ENCODE measurements around the gene LHX8.
"Not testable (repeated sequence)": the region's sequence is repeated elsewhere in the genome, so short reads cannot be mapped to it uniquely, and the experiment has no call there.

Gene LHX8

GRCh38 chr1:75133750-75134646, at the start of gene LHX8:
Gene LHX8, plus strand, starts transcription at chr1:75134388. Its CDS starts 2,227 bp downstream, at chr1:75136615.
- DNase-seq: no peak

GRCh38 chr1:75085931-75086330, 48.3 kb upstream of the LHX8 start:
- no peak for DNase-seq

- DNase-seq: no peak
Observed at GRCh38 chr1:75087278-75087677, 46.9 kb upstream of the LHX8 start.

GRCh38 chr1:75092141-75092540, 42.0 kb upstream of the LHX8 start:
- DNase-seq: no peak

GRCh38 chr1:75097654-75098053, 36.5 kb upstream of the LHX8 start:
- DNase-seq: peak in 1 of 51 donors; percentile 0

GRCh38 chr1:75099581-75099980, 34.6 kb upstream of the LHX8 start:
- DNase-seq: no peak

- DNase-seq: no peak
Observed at GRCh38 chr1:75100481-75101092, 33.6 kb upstream of the LHX8 start.

- DNase-seq: not testable (repeated sequence)
Observed at GRCh38 chr1:75112362-75112951, 21.7 kb upstream of the LHX8 start.

GRCh38 chr1:75115654-75116053, 18.5 kb upstream of the LHX8 start:
- DNase-seq: no peak

- no peak for DNase-seq
Observed at GRCh38 chr1:75123756-75124155, 10.4 kb upstream of the LHX8 start.

GRCh38 chr1:75124510-75124909, 9.7 kb upstream of the LHX8 start:
- no peak for DNase-seq

GRCh38 chr1:75125161-75125726, 8.9 kb upstream of the LHX8 start:
- DNase-seq: no peak

- no peak for DNase-seq
Observed at GRCh38 chr1:75126611-75127101, 7.5 kb upstream of the LHX8 start.

- DNase-seq: no peak
Observed at GRCh38 chr1:75127916-75128717, 6.1 kb upstream of the LHX8 start.

GRCh38 chr1:75129660-75129982, 4.6 kb upstream of the LHX8 start:
- DNase-seq: no peak

- no peak for DNase-seq
Observed at GRCh38 chr1:75129983-75130789, 4.0 kb upstream of the LHX8 start.

- no peak for DNase-seq
Observed at GRCh38 chr1:75130865-75131564, 3.2 kb upstream of the LHX8 start.

- DNase-seq: no peak
Observed at GRCh38 chr1:75131565-75132241, 2.5 kb upstream of the LHX8 start.

GRCh38 chr1:75132242-75132811, 1.9 kb upstream of the LHX8 start:
- no peak for DNase-seq
